Panc1 (cell line): ENCODE measurements around the gene PARD3.

ENCODE experiments used
- CTCF ChIP-seq: fragments of 450-650 bp; IDR thresholded peaks from 2 replicates; pipeline ENCODE4 v1.5.1; 2017; ENCODE audit warnings: mild to moderate bottlenecking
- POLR2AphosphoS5 ChIP-seq: IDR thresholded peaks from 2 replicates; pipeline ENCODE4 v1.6.1; 2012; ENCODE audit warnings: mild to moderate bottlenecking, low read depth, low read length, moderate library complexity

GRCh38 chr10:34786464-34786863 is 28.6 kb downstream of the PARD3 start:
- TF ChIP-seq POLR2AphosphoS5 (no peak), CTCF (no peak)
